Right ventricle myocardium inferior (tissue), 1 donor: Measurements from ENCODE around the gene SF1. TPM values are rescaled to one million over a fixed set of nuclear protein-coding genes. Genes with fewer than 3 reads are reported as not detected.
"Not testable (repeated sequence)": the region's sequence is repeated elsewhere in the genome, so short reads cannot be mapped to it uniquely, and the experiment has no call there.

Experiments
- ATAC-seq: fragments of 200-7000 bp; cut with Tn5 transposase; one replicate; pipeline ENCODE4 v1.9.1; 2020; ENCODE audit warnings: mild to moderate bottlenecking, moderate library complexity
- DNase-seq: peaks from one replicate; pipeline ENCODE4 v3.0.0; 2021; ENCODE audit errors: missing footprints
- intact Hi-C: fragments of 100-400 bp; cut with DNase I; formaldehyde crosslinking; loops from one replicate; pipeline ENCODE4 v1.11.0; 2022
- long read RNA-seq: library from polyadenylated mRNA; unstranded; transcript quantifications from one replicate; pipeline ENCODE4 v2.0.0, GENCODE V29; 2021
- total RNA-seq: library from RNA; stranded (reverse); fragmentation: NEBNext Ultra II Directional; extraction: Animal tissue kit (Norgen Biotek cat#: 25700); gene quantifications from one replicate; pipeline ENCODE4 v1.2.1, GENCODE V29; 2021
- donor health status: DM: no; HTN: yes; CAD: no; lungs with severe emphysema.

SF1 gene, protein sequence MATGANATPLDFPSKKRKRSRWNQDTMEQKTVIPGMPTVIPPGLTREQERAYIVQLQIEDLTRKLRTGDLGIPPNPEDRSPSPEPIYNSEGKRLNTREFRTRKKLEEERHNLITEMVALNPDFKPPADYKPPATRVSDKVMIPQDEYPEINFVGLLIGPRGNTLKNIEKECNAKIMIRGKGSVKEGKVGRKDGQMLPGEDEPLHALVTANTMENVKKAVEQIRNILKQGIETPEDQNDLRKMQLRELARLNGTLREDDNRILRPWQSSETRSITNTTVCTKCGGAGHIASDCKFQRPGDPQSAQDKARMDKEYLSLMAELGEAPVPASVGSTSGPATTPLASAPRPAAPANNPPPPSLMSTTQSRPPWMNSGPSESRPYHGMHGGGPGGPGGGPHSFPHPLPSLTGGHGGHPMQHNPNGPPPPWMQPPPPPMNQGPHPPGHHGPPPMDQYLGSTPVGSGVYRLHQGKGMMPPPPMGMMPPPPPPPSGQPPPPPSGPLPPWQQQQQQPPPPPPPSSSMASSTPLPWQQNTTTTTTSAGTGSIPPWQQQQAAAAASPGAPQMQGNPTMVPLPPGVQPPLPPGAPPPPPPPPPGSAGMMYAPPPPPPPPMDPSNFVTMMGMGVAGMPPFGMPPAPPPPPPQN
- total RNA-seq = 172 TPM
- long read RNA-seq, transcript SF1-204 (13 exons, 3,470 nt) = minor isoform, 12 of 71 reads
- long read RNA-seq, transcript SF1-201 (13 exons, 2,850 nt) = major isoform, 39 of 71 reads
- long read RNA-seq, partial matches to known transcripts = 7 of 71 reads
- long read RNA-seq, other reads (novel, unspliced or antisense) = 5 of 71 reads

DNA sequence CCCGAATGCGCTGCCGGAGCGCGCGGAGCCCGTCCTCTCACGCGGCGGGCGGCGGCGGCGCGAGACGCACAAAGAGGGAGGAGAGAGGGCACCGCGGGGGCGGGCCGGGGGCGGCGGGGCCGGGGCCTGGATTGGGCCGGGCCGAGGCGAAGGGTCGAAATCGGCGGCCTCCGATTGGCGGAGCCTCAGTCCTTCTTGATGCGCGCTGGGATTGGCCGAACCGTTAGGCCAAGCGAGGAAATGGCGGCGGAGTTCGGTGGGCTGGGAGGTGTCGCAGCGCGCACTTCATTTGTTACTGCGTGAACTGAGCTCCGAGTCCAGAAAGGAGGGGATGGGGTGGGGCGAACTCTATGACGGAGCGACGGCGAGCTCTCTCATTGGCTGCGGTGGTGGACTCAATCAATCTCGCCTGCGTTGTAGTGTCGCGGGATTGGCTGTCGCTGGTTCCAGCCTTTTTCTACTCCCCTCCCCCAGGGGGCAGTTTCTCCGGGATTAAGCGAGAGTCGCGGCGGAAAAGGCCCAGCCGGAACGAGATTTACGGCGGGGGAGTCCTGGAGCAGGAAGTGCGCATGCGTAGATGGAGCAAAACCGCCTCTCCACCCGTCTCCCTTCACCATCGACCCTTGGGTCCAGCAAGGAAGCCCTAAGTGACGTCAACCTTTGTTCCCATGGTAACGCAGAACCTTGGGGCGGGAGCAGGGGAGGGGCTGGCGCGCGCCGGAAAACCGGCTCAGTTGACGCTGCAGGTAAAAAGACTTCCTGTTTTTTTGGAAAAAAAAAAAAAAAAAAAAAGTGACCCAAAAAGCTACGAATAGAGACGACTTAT lies at the start of gene SF1:
Gene SF1 (minus strand): TSS at position 70 of the 826 bp plus-strand sequence. CDS start 150 bp downstream, outside the sequence.
- ATAC-seq = peak; percentile 96
- intact Hi-C loops = loop anchor here (2.0 kb wide), 1 partner anchor 36 kb away; no protein-coding TSS in a partner anchor
- peak; percentile 99 for DNase-seq

DNA sequence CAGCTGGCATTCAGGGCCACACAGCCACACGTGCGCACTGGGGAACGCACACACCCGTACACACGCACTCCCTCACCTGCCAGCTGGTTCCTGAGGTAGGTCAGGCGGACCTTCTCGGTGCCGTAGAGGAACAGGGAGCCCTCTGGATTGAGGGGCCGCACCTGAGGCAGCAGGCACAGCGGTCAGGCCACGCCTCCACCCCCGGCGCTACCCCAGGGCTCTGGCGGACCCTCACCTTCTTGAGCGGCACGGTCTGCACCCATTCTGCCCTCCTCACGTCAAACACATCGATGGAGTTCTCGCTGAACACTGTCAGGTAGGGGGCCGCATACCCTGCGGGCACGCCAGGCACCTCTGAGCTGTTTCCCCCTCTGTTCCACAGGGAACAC lies 49.1 kb upstream of the SF1 start:
- intact Hi-C loops = no loop called here
- DNase-seq (no peak), ATAC-seq (no peak)

- ATAC-seq (no peak), DNase-seq (no peak)
- intact Hi-C loops = no loop called here
Measured at GRCh38 chr11:64826578-64827450, 48.5 kb upstream of the SF1 start.

DNA sequence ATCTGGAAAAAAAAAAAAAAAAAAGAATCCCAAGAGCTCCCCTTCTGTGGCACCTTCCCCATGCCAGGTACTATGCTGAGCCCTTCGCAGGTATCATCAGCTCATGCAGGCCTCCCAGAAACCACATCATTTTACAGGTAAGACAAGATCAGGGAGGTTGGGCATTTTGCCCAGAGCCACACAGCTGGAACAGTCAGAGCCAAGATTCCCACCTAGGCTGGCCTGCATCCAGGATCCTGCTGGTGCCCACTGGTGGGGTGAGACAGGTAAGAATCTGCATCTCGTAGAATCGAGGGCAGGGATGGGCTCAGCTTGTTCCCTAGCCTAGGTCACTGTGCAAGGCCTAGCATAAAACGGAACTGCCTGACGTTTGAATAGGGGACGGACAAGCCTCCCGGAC lies 47.7 kb upstream of the SF1 start:
- DNase-seq = no peak
- intact Hi-C loops = no loop called here
- no peak for ATAC-seq

DNA sequence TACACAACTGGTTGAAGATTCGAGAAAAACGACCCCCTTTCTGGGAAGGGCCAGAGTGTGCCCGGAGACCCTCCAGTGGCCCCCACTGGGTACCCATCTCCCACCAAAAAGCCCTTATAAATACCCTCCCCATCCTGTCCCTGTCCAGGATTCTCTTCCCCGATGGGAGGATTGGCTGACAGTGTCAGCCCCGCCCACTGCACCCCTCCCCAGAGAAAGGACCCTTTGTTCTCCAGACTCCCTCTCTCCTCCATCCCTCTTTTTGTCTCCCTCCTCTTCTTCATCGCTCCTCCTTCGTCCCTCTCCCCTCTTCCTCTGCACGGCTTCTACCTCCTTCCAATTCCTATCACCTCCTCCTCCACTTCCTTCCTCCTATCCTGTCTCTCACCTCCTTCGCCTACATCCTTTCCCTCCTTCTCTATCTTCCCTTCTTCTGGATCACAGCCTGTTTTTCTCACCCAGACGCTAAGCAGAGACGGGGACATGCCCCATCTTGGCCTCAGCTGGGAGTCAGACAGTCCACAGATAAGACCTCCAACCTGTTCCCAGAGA lies 45.3 kb upstream of the SF1 start:
- intact Hi-C loops = no loop called here
- DNase-seq = no peak
- no peak for ATAC-seq

GRCh38 chr11:64817476-64817875 lies 39.1 kb upstream of the SF1 start:
- intact Hi-C loops = no loop called here
- DNase-seq = no peak
- ATAC-seq = no peak

DNA sequence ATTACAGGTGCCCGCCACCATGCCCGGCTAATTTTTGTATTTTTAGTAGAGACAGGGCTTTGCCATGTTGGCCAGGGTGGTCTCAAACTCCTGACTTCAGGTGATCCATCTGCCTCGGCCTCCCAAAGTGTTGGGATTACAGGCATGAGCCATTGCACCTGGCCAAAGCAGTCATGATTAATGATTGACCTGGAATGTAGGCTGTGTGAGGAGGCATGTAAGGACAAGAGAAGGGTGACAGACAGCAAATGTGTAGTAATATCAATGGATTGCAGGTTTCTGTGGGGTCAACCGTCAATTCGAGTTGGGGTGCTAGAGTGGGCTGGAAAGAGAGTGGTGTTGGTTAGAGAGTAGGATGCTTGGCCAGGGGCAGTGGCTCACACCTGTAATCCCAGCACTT lies 37.1 kb upstream of the SF1 start:
- ATAC-seq, DNase-seq, intact Hi-C loops: not testable (repeated sequence)

DNA sequence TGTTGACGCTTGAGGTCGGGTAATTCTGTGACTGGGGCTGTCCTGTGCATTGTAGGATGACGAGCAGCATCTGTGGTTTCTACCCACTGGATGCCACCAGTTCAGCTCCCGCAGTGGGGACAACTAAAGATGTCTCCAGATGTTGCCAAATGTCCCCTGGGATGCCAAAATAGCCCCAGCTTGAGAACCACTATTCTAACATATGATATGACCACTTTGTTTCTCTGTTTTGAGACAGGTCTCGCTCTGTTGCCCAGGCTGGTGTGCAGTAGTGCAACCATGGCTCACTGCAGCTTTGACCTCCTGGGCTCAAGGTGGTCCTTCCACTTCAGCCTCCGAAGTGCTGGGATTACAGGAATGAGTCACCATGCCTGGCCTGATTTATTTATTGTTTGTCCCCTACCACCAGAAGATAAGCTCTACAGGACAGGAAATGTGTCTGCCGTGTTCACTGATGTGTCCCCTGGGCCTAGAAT lies 36.4 kb upstream of the SF1 start:
- no peak for ATAC-seq
- intact Hi-C loops = no loop called here

DNA sequence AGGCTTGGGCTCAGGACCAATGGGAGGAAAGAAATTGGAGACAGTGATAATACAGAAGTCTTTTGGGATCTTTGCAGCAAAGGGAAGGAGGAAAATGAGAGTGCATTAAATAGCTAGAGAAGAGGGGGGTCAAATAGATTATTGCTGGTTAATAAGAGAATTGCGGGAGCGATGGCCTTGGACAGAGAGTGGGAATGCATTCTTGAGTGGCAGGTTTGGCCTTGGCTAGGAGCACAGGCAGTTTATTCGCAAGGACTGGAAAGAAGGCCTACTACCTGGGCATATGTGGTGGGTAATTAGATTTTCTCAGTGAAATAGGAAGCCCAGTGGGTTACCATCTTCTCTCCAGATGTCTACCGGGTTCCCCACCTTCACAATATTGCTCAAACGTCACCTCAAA lies 35.5 kb upstream of the SF1 start:
- DNase-seq (no peak), ATAC-seq (no peak)
- intact Hi-C loops = no loop called here

More for the DNA sequence above, 36.4 kb upstream of the SF1 start:
- no peak for DNase-seq

DNA sequence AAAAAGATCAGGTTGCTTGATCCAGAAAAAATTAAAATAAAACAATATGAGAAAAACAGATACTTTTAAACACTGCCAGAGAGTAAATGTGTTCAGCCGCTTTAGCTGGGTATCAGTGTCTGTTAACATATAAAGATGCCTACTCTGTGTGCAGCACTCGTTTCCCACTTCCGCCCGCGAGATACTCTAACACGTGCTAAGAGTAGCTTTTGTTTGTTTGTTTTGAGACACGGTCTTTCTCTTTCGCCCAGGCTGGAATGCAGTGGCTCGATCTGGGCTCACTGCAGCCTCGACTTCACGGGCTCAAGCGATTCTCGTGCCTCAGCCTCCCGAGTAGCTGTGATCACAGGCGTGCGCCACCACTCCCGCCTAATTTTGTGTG lies 32.5 kb upstream of the SF1 start:
- ATAC-seq (peak; percentile 11), DNase-seq (no peak)
- intact Hi-C loops = no loop called here

GRCh38 chr11:64810271-64810890 lies 32.0 kb upstream of the SF1 start, which contains the start of gene MEN1:
TSS of gene MEN1 (minus strand) at chr11:64810551. CDS start at chr11:64810109, 442 bp downstream.
- peak; percentile 98 for DNase-seq
- intact Hi-C loops = no loop called here
- peak; percentile 99 for ATAC-seq

GRCh38 chr11:64809781-64810241 lies 31.5 kb upstream of the SF1 start:
- no peak for DNase-seq
- intact Hi-C loops = no loop called here
- ATAC-seq = peak; percentile 1

DNA sequence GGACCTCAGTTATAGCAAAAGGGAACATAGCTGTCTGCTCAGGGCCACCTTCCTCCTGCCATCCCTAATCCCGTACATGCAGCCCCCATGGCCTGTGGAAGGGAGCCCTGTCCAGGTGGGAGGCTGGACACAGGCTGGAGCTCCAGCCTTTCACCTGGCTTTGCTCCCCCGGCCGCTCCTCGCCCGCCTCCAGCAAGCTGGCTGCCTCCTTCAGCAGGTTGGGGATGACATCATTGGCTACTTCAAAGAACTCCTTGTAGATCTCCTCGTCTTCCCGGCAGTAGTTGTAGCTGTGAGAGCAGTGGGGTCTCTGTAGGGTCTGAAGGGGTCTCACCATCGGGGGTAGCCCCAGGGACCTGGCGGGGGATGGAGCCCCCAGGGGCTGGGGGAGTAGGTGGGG lies 27.1 kb upstream of the SF1 start:
- DNase-seq (peak; percentile 44), ATAC-seq (no peak)
- intact Hi-C loops = no loop called here

GRCh38 chr11:64804346-64805210 lies 26.2 kb upstream of the SF1 start:
- ATAC-seq (no peak), DNase-seq (peak; percentile 59)
- intact Hi-C loops = no loop called here

- intact Hi-C loops = no loop called here
- DNase-seq (no peak), ATAC-seq (peak; percentile 18)
Measured at GRCh38 chr11:64803846-64804345, 25.6 kb upstream of the SF1 start.
